Left renal cortex interstitium (tissue), 4 donors: ENCODE measurements around the gene AMIGO1. TPM values are rescaled to one million over a fixed set of nuclear protein-coding genes. Genes with fewer than 3 reads are reported as not detected.

ENCODE experiments used
- DNase-seq, 4 donors: peaks; one replicate each; pipeline ENCODE4 v3.0.0-alpha.2; 2013; ENCODE audit warnings: low read depth in 4 of 4, low spot score in 2 of 4, missing footprints in 1 of 4
- polyA plus RNA-seq, 4 donors: library from polyadenylated mRNA; unstranded; fragments of 120-200 nt; gene quantifications; one replicate each; pipeline ENCODE4 v1.2.1, GENCODE V29; 2013; ENCODE audit not compliant: insufficient read length in 4 of 4

Gene AMIGO1
- polyA plus RNA-seq, 4 donors = 7.2 to 10.0 (median 8.1) TPM

DNA sequence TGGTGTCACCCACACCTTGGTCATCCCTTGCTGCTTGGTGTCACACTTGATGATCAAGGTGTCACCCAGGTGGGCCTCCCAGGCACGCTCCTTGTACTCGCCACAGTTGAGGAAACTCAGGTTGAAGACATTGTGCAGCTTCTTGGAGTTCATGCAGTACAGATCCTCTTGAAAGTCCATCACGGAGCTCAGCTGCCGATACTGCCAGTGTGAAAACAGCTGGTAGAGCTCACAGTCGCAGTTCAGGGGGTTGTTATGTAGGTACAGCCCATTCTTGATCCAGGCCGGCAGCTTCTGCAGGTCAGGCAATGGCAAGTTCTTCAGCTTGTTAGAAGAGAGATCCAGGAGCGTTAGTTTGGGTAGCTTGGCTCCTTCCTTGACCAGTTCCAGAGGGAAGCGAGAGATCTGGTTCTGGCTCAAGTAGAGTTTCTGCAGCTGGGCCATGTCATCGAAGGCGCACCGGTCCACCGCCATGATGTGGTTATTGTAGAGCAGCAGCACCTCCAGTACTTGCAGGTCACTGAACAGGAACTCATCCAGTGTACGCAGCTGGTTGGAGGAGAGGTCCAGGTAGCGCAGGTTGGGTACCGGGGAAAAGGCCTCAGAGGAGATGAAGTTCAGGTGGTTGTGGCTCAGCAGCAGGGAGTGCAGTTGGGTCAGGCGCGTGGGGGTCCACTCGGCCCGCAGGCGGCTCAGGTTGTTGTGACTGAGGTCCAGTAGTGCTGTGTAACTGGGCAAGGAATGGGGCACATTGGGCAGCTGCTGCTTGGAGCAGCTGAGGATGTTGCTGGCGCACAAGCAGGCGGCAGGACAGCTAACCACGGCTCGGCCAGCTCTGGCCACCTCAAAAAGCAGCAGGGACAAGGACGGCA is 1.3 kb downstream of the AMIGO1 start:
- DNase-seq = no peak

DNA sequence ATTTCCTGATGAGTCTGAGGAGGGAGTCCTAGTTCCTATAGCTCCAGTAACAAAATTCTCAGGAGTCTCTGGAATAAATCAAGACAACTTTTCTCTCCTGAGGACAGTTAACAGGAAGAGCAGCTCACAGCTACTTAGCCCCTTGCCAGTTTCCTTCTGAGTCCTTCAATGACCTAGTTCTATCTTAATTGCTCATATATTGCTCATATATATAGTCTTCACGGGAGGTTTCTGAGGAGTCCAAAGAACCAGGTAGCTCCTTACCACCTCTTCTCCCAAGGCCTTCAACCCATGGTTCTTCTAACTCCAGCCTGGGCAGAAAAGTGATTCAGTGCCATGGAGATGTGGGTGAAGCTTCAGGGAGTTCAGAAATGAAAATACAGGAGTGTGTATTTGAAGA is 4.6 kb downstream of the AMIGO1 start:
- DNase-seq = no peak

DNA sequence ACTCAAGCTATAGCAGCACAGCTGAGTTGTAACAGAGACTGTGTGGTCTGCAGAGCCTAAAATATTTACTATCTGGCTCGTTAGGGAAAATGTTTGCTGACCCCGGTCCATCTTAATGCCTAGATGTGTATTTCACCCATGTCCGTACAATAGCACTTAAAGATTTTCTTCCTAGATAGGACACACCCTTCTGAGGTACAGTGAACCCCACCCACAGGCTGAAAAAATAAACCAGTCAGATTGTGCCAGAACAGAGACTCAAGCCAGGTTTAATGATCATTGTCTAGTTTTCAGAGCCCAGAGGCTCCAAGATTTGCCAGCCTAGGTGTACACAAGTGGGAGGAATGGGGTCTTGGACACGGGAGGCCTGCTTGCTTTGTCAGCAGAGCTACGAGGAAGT is 5.6 kb downstream of the AMIGO1 start:
- no peak for DNase-seq

DNA sequence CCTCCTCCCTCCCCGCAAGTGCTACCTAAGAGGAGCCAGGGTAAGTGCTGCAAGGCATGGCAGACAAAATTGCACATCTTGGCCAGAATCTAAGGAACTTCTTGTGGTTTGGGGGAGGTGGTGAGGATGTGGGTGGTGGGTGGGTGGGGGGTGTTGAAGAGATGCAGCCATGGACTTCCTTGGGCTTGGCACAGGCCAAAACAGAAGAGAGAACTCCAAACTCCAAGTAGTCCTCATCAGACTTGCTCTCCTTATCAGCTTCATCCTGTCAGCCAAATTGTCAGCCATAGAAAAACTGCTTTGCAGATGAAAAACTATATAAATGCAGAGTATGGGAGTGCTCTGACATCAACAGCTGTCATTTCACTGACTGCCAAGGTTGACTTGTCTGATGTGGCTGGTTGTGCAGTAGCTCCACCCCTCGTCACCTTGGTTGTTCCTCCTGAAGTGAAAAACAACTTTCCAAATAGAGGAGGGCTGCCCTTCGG is 7.1 kb downstream of the AMIGO1 start:
- no peak for DNase-seq

DNA sequence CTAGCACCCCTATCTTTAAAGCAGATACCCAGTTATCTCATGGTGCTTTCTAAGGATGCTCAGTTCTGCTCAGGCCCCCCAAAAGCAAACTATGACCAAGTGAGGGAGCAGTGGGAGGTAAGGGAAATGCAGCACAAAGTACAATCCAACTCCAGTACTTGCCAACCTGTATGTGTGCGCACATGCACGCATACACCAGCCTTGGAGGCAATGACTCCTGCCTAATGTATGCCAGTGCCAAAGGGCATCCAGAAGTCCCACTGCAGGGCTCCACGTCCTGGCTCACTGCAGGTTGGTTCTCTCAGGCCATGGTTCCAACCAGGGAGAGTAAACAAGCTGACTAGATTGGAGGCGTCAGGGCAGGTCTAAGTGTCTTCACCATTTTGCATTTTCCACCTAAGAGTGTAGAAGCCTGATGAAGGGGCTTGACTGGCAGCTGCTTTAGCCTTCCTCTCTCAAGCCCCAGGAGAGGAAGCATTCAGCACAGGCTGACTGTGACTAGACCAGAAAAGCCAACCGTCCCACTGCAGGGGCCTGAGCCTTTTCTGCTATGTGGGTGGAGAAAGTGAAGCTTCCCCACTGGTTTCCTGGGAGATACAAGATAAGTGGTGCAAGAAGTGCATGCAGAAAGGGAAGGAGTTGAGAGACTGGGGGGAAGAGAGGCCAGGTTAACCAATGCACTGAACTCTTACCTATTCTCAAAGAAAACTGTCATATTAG is 7.7 kb downstream of the AMIGO1 start:
- DNase-seq = no peak

DNA sequence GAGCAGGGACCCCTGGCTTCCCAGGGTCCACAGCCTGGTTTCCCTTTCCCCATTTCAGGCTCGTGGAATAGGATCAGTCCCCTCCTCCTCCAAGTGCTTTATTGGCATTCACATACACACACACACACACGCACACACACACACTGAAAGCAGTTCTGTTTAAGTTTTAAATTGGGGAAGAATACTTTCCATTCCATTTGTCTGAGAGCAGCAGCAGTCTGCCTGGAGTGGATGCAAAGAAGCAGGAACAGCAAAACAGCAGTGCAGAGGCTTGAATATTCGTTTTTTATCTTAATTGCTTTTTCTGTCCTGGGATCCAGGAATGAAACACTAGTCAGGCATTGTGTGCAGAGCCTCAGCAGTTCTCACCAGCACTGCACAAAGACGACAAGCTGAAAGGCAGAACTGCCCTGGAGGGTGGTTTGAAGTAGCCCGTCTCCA is 8.6 kb downstream of the AMIGO1 start:
- DNase-seq = no peak

DNA sequence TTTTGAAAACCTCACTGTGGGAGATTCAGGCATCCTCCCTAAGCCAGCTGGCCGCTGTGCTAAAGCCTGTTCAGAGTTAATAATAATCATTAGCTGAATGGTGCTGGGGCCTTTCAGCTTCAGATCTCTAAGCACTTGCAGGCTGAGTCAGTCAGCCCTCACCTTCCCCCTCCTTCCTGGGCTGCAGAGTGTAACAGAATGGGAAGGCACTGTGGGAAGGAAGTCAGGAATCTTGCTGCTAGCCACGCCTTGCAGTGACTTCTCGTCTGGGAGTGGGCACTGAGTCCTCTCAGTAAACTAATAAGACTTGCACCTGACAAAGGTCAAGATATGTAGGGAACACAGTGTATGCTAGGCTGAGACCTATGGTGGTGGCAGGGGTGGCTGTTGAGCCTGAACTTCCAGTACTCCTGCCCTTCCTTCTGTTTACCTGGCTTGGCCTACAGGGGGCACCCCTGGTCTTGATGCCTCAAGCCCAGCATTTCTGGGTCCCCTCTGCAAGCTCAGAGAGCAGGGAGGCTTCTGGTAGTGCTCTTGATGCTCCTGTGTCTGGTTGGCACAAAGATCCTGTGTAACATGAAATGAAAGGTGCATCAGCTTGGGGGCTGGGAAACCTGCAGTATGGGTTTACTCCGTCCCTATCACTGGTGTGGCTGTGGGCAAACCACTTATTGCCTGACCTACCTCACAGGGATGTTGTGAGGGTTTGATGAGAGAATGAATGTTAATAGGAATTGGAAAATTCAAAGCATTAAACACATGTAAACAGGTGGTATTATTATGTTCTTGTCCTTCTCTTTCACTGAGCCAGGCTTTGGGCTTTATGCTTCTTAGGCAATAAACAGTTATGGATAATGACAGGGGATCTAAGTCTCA is 9.6 kb downstream of the AMIGO1 start:
- no peak for DNase-seq

DNA sequence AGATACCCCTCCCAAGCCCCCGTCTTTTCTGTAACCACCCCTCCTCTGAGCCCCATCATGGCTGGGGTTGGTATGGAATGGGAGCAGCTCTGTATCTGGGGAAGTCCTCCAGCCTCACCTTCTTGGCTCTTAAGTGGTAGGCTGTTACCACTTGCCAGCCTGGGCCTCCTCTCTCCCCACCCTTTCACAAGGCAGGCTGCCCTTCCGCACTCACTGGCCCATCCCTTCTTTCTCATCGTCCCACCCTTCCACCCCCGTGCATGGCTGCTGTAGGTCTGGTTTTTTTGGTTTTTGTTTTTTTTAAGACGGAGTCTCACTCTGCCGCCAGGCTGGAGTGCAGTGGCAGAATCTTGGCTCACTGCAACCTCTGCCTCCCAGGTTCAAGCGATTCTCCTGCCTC is 10.4 kb downstream of the AMIGO1 start:
- no peak for DNase-seq

DNA sequence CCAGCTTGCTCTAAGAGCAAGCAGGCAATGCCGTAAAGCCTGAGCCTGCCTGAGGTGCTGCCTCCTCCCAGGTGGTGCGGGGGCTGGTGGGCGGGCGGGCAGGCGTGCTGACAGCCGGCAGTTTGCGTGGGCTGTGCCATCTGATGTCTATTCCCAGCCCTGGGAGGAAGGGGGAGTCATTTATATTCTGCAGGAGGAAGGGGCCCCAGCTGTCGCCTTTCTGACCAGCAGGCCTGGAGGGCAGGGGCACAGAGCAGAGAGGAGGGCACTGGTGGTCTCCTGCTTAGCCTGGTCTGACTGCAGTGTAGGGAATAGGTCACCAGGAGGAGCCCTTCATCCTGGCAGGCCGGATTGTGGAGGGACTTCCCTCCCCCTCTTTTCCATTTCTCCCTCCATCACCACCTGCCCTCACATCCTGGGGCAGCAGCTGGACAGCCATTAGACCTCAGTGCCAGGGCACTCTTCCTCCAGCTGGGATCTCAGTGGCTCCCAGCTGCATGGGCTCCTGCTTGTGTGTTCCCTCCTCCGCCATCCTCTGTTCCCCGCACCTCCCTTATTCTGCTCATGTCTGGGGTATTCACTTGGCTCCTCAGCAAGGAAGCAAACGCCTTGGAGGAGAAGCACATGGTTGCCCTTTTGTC is 11.2 kb downstream of the AMIGO1 start:
- DNase-seq = peak in 2 of 4 donors; percentile 66

DNA sequence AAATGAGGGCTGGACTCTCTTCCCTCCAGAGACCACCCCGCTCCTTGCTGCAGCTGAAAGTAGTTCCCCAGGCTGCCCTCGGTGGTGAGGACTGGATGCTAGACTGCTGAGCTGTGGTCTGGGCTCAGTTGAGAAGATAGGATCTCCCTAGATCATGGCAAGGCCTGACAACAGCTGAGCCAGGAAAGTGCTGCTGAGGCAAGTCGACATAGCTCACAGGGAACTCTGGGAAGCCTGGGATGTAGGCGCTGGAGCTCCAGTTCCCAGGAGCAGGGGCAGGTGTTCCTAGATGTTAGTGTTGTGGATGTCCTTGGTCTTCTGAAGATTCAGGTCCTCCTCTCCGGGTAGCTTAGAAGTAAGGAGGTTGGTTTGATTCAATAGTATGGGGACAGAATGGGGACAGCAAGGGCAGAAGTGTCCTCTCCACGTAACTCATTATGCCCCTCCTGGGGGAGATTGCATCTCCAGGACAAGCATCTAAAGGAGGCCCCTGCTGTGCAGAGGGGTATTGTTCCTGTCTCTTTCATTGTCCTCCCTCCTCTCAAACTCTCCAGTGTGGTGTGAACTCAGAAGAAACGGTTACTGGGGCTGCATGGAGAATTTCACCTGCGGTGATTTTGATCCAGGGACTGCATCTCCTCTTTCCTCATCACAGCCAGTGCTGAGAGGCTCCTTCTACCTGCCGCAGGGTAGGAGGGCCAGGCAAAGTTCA is 11.9 kb downstream of the AMIGO1 start:
- DNase-seq = no peak

DNA sequence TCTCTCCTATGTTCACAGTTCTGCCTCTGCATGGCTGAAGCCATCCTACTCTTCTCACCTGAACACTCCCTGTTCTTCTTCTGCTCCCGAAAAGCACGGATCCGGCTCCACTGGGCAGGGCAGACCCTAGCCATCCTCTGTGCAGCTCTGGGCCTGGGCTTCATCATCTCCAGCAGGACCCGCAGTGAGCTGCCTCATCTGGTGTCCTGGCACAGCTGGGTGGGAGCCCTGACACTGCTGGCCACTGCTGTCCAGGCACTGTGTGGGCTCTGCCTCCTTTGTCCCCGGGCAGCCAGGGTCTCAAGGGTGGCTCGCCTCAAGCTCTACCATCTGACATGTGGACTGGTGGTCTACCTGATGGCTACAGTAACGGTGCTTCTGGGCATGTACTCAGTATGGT is 13.8 kb downstream of the AMIGO1 start:
- DNase-seq = no peak

DNA sequence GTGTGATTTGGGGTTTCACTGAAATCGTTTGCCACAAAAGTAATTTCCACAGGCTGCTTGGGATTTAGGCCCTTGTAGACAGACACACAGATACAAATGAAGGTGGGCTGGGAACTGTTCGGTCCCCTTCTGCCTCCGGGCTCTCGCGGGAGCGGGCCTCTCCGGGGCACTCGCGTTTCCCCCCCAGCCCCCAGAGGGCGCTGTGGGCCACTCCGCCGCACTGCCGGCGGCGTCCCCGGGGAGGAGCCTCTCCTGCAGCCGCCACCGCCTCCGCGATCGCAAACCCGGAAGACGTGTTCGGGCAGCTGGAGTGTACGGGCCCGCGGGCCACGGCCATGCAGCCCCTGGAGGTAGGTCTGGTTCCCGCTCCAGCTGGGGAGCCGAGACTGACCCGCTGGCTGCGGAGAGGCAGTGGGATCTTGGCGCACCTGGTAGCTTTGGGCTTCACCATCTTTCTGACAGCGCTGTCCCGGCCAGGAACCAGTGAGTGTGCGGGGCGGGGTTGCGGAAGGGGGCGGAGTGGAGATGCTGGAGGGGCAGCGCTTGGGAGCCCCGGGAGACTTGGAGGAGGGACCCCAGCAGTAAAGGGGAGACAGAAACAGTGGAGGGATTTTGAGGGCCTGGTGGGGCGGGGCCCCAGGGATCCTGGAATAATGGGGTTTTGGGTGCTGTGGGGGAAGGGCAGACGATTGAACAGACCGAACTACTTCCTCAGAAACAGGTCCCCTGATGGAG is 15.6 kb downstream of the AMIGO1 start, which contains the start of gene CYB561D1:
Gene CYB561D1 (plus strand): TSS at position 290 of the 735 bp plus-strand sequence. CDS start 46 bp downstream, at position 336.
- peak; percentile 73 to 79 (median 75) for DNase-seq

DNA sequence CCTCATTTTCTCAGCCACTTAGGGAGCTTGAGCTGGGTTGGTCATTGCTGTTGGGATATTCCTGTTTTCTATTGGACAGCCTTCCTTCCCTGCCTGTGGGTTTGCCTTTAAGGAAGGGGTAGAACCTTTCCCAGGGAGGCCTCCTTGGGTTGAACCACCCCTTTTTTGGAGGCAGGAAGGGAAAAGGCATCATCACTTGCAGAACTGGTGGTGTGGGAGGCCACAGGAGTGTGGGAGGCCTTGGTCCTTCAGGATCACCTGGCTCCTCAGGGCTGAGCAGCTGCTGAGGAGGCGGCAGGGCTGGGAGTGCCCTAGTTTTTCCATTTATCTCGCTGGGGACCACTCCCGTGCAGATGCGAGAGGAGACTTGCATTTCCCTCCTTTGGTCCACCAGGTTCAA is 16.3 kb downstream of the AMIGO1 start:
- DNase-seq = no peak

DNA sequence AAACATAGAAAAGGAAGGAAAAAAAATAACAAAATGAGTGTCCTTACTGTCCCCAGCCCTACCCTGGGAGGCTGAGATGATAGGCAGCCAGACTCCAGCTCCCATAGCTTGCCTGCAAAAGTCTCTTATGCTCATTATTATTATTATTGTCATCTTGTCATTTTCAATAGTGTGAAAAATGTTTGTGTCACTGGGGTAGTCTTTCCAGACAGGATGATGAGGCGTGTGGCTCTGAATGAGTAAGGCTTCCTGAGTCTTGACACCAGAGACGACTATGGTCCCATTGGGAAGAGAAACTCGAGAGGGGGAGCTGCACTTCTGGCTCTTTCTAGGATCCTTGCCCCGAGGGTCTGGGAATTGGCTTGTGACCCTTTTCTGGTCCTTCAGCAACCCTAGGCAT is 16.7 kb downstream of the AMIGO1 start:
- no peak for DNase-seq

DNA sequence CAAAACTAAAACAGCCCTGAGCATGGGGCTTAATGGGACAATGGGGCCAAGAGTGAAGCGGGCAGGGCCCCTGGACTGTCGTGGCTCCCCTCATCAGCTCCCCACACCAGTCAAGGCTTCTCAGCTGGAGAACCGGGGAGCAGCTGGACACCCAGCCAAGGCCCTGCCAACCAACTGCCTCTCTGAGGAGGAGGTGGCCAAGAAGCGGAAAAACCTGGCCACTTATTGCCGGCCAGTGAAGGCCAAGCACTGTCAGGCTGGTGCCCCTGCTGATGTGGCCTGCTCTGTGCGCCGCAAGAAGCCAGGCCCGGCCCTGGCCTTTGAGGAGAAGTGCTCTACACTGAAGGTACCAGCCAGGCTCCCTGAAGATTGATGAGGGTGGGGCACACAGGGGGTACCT is 18.2 kb downstream of the AMIGO1 start:
- DNase-seq = no peak

DNA sequence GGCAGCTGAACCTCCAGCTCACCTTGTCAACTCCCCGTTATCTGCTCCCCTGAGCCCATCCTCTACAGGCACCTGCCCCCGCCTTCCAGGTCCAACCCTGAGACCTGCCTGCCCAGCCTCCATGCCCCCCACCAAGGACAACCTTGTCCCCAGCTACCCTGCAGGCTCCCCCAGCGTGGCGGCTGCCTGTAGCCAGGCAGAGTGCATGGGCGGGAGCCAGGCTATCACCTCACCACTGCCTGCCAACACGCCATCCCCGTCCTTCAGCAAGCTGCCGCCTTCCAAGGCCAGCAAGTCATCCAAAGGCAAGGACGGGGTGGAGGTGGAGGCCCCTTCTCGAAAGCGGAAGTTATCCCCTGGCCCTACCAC is 18.6 kb downstream of the AMIGO1 start:
- no peak for DNase-seq

DNA sequence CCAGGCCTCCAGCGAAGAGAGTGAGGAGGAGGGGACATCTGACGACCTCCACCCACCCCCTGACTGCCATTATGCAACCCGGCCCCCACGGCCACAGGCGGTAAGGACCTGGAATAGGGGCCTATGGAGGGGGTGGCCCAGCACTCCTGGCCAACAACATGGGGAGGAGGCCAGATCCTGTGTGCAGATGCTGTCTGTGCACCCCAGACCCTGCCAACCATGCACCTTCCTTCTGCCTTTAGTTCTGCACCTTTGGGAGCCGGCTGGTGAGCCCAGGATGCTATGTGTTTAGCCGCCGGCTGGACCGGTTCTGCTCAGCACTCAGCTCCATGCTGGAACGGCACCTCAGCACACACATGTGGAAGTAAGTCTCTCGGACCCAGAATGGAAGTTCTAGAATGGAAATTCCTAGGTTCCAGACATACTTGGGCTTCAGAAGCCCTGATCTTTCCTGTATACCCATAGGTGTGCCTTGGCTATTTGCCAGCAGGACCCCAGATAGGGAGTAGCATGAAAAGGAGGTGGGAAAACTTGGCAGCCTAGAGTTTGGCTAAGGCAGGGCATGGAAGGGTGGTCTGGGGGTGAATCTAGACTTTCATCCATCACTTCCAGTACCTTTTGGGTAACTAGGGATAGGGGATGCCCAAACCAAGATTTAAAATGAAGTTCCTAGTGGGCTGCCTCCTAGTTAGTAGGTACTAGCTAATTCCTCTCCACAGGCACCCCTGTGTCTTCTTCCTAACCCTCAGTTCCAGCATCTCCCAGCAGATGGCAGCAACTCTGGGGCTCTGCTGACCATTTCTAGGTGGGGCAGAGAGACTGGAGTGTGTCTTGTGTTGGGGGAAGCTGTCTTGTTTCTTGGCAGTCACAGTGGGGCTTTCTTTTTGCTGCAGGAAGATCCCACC is 19.2 kb downstream of the AMIGO1 start:
- DNase-seq = no peak

DNA sequence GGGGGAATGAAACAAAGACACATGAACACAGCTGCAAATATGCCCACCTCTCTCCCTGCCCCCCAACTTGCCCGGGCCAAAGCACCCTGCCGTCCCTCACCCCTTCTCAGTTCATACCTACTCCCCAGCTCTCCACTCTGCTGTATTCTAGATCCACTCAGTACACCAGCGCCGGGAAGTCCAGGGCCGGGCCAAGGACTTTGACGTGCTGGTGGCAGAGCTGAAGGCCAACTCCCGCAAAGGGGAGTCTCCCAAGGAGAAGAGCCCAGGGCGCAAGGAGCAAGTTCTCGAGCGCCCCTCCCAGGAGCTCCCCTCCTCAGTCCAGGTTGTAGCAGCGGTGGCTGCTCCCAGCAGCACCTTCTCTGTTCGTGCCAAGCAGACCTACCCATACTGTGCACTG is 20.8 kb downstream of the AMIGO1 start:
- no peak for DNase-seq
